Testis (tissue), 3 donors: Measurements from ENCODE around the gene MAP2K5. TPM values are rescaled to one million over a fixed set of nuclear protein-coding genes. Genes with fewer than 3 reads are reported as not detected.

Source experiments
- DNase-seq: peaks from one replicate; pipeline ENCODE4 v3.0.0-alpha.2; 2019
- H3K27ac ChIP-seq, 2 donors: fragments of 200-600 bp; sonication (generic); one replicate each; pipeline ENCODE4 v1.5.1; 2019
- H3K27me3 ChIP-seq: fragments of 200-600 bp; sonication (generic); one replicate; pipeline ENCODE4 v1.5.1; 2019
- H3K36me3 ChIP-seq: fragments of 200-600 bp; sonication (generic); one replicate; pipeline ENCODE4 v1.5.1; 2017; ENCODE audit warnings: low read depth; ENCODE audit errors: missing control alignments
- H3K4me1 ChIP-seq: fragments of 200-600 bp; sonication (generic); one replicate; pipeline ENCODE4 v1.5.1; 2019
- H3K4me3 ChIP-seq, 2 donors: fragments of 200-600 bp; sonication (generic); one replicate each; pipeline ENCODE4 v1.5.1; 2017 to 2019
- H3K9me3 ChIP-seq: fragments of 200-600 bp; sonication (generic); one replicate; pipeline ENCODE4 v1.5.1; 2017
- CTCF ChIP-seq, 3 experiments: fragments of 450-650 bp in 2 of 3; fragments of 200-600 bp in 1 of 3; sonication (generic) in 1 of 3; IDR thresholded peaks; one replicate each; pipeline ENCODE4 v1.5.1; 2016 to 2019; ENCODE audit warnings: antibody characterized with exemption in 3 of 3, mild to moderate bottlenecking in 2 of 3, moderate library complexity in 1 of 3
- POLR2A ChIP-seq: fragments of 450-650 bp; IDR thresholded peaks from one replicate; pipeline ENCODE4 v1.6.1; 2017; ENCODE audit warnings: antibody characterized with exemption, mild to moderate bottlenecking, moderate library complexity
- WGBS, 2 donors: methylation state at CpG; one replicate each; pipeline ENCODE4 v1.1.5; 2018; 5-methylcytosine and 5-hydroxymethylcytosine counted together
- intact Hi-C: fragments of 100-400 bp; cut with DNase I; formaldehyde crosslinking; loops from one replicate; pipeline ENCODE4 v1.15.1; 2023; ENCODE audit warnings: low total_unique reads
- polyA plus RNA-seq: library from polyadenylated mRNA; stranded (reverse); fragments of 350-450 nt; fragmentation: Illumina TruSeq; extraction: RNeasy Lipid Tissue Mini Kit (QIAGEN cat#74804); gene quantifications from one replicate; pipeline ENCODE4 v1.2.3, GENCODE V29; 2014; ENCODE audit warnings: low read depth, low replicate concordance; ENCODE audit not compliant: insufficient read depth
- total RNA-seq, 2 donors: library from RNA; depleted of rRNA; stranded (reverse); fragments of >200 nt; gene quantifications; one replicate each; pipeline ENCODE4 v1.2.3, GENCODE V29; 2016

Gene MAP2K5
- total and polyA plus RNA-seq, 3 donors from 2014 or later = 28.0 to 34.3 (median 31.2) TPM

GRCh38 chr15:67836477-67836876 lies 294.0 kb downstream of the MAP2K5 start:
- TF ChIP-seq CTCF (IDR thresholded peaks at IDR 0.05) = peak; percentile 52 to 80 (median 62)
- TF ChIP-seq POLR2A = no peak
- Histone ChIP-seq H3K36me3 (no peaks in the 10 kb centered on the region), H3K9me3 (no peaks in the 10 kb centered on the region), H3K27ac (no peak overlapping the region), H3K4me3 (no peak overlapping the region), H3K27me3 (no peaks in the 10 kb centered on the region), H3K4me1 (peaks cover 28% of the 10 kb centered on the region)
- 32 to 37% methylated on average over 8 of the region's 8 CpGs for WGBS, 2 donors
- intact Hi-C loops = loop anchor here (10.0 kb wide), 2 partner anchors 312 to 382 kb away; partner anchors contain the start of gene C15orf61
- DNase-seq = peak; percentile 65

GRCh38 chr15:67836955-67837354 lies 294.5 kb downstream of the MAP2K5 start:
- Histone ChIP-seq H3K27me3 (no peaks in the 10 kb centered on the region), H3K4me1 (peaks cover 33% of the 10 kb centered on the region), H3K36me3 (no peaks in the 10 kb centered on the region), H3K4me3 (no peak overlapping the region), H3K9me3 (no peaks in the 10 kb centered on the region), H3K27ac (no peak overlapping the region)
- intact Hi-C loops = loop anchor here (10.0 kb wide), 2 partner anchors 312 to 382 kb away; partner anchors contain the start of gene C15orf61
- 63 to 80% methylated on average over 2 of the region's 2 CpGs for WGBS, 2 donors
- no peak for DNase-seq
- TF ChIP-seq POLR2A (no peak), CTCF (IDR thresholded peaks at IDR 0.05) (no peak)

GRCh38 chr15:67838789-67839332 lies 296.4 kb downstream of the MAP2K5 start:
- WGBS, 2 donors = 3% methylated on average over 11 to 25 of the region's 25 CpGs
- Histone ChIP-seq H3K9me3 (no peaks in the 10 kb centered on the region), H3K4me1 (peaks cover 46% of the 10 kb centered on the region), H3K4me3 (peak overlapping the region; percentile 88 to 93), H3K36me3 (no peaks in the 10 kb centered on the region), H3K27me3 (no peaks in the 10 kb centered on the region), H3K27ac (peak overlapping the region in 1 of 2 donors; percentile 100)
- intact Hi-C loops = loop anchor here (10.0 kb wide), 2 partner anchors 314 to 384 kb away; partner anchors contain the start of gene C15orf61
- DNase-seq = peak; percentile 79
- TF ChIP-seq CTCF (IDR thresholded peaks at IDR 0.05) = peak in 2 of 3 experiments; percentile 1 to 6
- TF ChIP-seq POLR2A = no peak

- intact Hi-C loops = loop anchor here (10.0 kb wide), 2 partner anchors 315 to 385 kb away; partner anchors contain the start of gene C15orf61
- 0 to 1% methylated on average over 12 of the region's 12 CpGs for WGBS, 2 donors
- DNase-seq = no peak
- TF ChIP-seq CTCF (IDR thresholded peaks at IDR 0.05) (no peak), POLR2A (no peak)
- H3K4me1 ChIP-seq = peaks cover 46% of the 10 kb centered on the region
- no peaks in the 10 kb centered on the region for H3K9me3 ChIP-seq
- peak overlapping the region; percentile 88 to 93 for H3K4me3 ChIP-seq
- no peaks in the 10 kb centered on the region for H3K27me3 ChIP-seq
- H3K27ac ChIP-seq = peak overlapping the region; percentile 99 to 100
- no peaks in the 10 kb centered on the region for H3K36me3 ChIP-seq
Measured at GRCh38 chr15:67839499-67839928, 297.0 kb downstream of the MAP2K5 start.
